GM19397 (cell line): ENCODE results near the gene LSM5.
"Not testable (repeated sequence)": the region's sequence is repeated elsewhere in the genome, so short reads cannot be mapped to it uniquely, and the experiment has no call there.

Source experiments
- ATAC-seq: cut with Tn5 transposase; IDR thresholded peaks from one replicate; pipeline ENCODE4 v1.9.1; 2021; ENCODE audit warnings: mild to moderate bottlenecking, moderate library complexity; ENCODE audit not compliant: unreplicated experiment

LSM5 gene

DNA sequence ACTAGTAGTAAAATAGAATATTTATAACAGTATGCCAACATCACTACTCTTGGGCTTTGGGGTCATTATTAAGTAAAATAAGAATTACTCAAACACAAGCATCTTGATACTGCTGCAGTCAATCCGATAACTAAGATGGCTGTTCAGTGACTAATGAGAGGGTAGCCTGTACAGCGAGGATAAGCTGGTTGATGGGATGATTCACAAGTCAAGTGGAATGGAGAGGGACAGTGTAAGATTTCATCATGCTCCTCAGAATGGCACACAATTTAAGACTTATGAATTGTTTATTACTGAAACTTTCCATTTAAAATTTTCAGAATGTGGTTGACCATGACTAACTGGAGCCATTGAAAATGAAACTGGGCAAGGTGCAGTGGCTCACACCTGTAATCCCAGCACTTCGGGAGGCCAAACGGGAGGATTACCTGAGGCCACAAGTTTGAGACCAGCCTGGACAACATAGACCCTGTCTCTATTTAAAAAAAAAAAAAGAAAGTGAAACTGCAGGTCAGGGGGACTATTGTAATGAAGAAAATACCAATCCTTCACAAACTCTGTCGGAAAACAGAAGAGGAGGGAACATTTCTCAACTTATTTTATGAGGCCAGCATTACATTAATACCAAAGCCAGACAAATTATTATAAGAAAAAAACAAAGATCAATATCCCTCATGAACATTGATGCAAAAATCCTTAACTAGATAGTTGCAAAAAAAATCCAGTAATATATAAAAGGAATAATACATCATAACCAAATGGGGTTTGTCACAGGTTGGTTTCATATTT lies 16.3 kb upstream of the LSM5 start:
- ATAC-seq, result no peak

DNA sequence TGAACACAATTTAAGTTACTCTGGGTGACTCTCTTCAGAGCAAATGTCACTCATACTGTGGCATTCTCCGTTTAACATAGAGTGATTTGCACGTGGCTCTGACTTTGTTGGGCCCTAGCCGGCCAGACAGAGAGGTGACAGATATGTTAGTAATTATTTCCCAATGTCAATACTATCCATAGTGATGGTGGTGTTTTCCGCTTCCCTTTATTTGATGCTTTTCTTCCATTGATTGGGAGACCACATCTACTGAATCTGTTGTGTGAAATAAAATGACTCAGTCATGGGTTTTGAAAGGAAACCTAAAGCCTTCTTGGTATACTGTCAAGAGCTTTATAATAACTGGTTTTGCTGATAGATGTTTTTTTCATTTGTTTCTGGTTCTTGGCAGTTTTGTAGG lies 12.5 kb upstream of the LSM5 start:
- ATAC-seq, result no peak

DNA sequence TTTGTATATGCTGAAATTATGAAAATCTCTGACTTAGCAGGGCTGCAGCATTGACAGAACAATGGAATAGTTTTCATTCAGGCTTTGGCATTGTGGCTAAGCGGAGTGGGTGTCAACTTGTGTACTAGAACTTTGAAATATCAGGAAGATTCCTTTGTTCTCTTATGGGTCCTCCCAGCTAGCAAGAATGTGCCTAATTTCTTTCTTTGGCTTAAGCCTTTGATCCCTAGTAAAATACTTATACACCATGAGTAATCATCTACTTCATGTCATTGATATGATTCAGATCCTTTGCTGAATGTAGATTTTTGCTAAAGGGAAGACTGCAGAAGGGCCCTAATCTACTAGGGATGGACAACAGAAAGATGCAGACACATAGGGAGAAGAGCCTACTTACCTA lies 11.3 kb upstream of the LSM5 start:
- ATAC-seq, result no peak

- ATAC-seq, result no peak
These were observed 10.8 kb upstream of the LSM5 start for GRCh38 chr7:32500922-32501341.

GRCh38 chr7:32500216-32500615 lies 10.0 kb upstream of the LSM5 start:
- ATAC-seq, result not testable (repeated sequence)

GRCh38 chr7:32499755-32500154 lies 9.6 kb upstream of the LSM5 start:
- ATAC-seq, result not testable (repeated sequence)

DNA sequence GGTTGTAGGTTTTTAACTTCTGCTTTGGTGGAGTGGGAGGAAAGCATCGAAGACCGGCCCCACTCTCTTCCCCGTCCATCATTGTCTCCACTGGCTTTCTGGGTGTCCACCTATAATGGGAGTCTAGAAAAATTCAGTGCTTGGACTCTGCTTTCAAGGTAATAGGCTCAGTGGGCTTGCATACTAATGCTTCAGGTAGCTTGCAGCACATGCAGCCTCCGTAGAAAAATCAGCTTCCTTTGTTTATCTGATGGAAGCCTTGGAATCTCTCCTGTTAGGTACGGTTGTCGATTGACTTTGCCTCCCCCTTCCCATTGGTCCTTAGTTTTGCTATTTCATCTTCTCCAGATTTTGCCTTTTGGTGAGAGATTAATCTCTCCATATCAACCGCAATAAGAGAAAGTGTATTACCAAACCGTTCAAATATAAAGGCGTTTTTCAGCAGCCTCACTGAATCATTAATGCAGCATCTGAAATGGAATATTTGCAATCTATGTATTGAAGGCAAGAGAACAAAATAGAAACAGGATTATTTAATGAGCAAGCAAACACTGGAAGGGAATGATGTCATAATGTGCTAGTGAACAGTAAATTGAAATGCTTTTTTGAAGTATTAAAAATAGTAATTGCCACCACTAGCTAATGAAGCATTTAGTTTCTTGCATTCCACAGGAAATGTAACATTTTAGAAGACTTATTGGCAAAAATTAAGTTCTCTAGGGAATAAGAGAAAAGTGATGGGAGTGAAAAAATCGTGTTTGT lies 6.1 kb upstream of the LSM5 start:
- ATAC-seq, result no peak

DNA sequence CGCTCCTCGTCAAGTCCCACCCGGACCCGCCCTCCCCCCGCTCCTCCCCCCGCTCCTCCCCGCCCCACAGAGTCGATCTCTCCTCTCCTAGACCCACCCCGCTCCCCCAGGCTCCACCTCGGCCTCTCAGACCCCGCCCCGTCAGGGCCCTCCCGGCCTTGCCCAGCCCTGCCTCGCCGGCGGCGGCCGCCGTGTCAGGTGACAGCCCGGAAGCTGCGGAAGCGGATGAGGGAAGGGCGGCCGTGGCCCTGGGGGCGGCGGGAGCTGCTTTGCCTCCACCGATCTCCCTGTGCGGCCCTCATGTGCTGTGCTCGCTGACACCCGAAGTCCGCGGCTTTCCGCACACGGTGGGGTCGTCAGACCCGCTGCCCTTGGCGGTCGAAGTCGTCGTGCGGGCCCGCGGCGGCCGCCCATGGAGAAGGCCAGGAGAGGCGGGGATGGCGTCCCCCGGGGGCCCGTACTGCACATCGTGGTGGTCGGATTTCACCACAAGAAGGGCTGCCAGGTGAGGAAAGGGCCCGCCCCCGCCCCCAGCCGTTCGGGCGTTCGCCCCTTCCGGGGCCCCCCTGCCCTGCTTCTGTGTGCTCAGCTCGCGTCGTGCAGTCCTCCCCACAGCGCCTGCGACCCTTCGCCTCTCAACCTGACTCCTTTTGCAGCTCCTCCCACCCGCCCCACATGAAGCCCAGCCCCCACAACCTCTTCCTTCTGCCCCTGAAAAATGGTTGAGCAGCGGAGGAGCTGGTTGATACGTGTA lies 5.3 kb upstream of the LSM5 start, which contains the start of gene AVL9:
AVL9 (plus strand) TSS at position 192 of the 754 bp plus-strand sequence; CDS start at position 413, 221 bp downstream.
- peak; percentile 97 for ATAC-seq

DNA sequence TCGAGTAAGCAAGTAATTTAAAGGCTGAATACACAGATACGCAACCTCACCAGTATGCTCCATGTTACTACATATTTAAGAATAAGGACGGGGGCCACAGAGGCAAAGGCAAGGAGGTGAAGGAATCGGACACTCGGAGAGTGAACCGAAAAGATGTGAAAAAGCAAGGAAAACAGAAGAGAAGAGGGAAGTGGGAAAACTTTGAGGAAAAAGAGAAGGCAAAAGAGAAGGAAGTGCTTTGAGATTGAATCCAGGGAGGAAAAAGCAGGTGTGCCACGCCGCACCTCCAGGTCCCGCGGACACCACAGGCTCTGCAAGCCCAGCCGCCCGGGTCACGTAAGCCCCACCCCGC lies 4.7 kb upstream of the LSM5 start:
- peak; percentile 7 for ATAC-seq

- ATAC-seq, result no peak
These were observed 423 bp downstream of the LSM5 start for GRCh38 chr7:32489788-32490126.

GRCh38 chr7:32481921-32482320 lies 8.3 kb downstream of the LSM5 start:
- no peak for ATAC-seq

DNA sequence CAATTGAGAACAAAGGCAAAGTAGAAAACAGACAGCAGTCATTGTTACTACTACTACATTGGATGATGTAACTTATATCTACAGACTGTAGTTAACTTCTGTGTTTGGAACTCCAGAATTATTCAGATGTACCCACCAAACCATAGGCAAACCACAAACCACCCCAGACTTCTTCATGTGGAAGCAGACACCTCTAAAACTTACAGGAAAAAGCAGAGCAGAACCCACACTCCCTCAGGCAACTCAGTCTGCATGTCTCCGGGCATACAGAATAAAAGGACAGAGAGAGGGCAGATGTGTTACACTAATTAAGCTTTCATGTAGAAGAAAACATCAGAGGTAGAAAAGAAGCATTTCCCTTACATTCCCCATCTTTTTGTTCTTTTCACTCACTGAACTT lies 9.0 kb downstream of the LSM5 start:
- no peak for ATAC-seq

DNA sequence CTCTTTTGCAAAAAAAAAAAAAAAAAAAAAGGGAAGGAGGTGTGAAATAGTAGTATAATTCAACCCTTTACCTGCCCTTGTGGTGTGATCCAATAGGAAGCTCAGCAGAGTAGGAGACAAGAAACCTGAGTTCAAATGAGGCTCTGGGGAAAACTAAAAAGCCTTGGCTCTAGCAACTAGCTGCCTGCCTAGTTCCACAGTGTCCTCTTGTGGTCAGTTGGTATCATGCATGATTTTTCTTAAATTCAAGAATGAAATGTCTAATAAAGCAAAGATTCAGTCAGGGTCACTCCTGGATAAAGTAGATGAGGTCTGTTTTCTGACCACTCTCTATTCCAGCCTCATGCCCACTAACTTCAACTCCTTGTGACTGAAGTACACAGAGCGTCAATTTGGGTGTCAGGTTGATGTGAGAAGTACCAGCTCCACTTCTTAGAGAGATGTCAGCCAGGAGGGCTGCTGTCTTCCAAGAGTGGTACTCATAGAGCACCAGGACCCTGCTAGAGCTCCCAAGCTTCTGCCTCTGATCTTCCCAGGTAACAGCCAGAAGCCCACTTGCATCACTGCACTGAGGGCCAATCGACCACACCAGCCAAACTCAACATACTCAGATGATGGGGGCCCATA lies 10.5 kb downstream of the LSM5 start:
- no peak for ATAC-seq

- no peak for ATAC-seq
These were observed 12.6 kb downstream of the LSM5 start for GRCh38 chr7:32477649-32477980.

DNA sequence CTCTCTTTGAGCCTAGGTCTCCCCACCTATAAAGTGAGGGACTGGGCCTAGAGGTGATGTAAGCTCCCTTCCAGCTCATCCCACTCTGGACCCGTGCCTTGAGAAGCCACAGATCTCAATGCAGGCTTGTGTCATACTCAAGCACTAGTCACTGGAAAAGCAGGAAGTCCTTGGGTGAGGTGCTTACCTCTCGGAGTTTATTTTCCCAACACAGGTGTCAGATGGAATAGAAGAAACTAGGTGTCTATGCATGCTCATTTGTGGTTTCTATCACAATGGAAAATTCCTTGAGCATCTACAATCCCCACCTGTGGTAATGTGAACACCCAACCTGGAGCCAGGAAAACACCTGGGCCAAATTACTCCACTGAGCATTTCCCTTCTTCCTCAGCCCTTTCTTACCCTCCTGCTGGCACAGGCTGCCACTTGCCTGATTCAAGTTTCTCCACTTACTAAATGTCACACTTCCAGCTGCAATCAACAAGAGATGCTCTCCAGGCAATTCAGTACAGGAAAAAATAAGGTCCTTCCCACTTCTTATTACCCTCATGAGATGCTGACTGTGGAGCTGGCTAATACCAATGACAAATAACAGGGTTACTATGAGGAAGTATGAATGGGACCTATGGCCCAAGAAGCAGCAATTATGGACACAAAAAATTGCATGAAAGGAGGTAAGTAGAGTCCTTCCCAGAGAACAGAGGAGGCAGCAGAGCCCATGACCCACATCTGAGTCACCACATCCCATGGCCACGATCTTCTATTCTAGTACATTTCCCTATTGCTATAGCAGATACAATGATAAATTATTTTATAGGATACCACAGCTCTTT lies 13.1 kb downstream of the LSM5 start:
- ATAC-seq, result no peak

DNA sequence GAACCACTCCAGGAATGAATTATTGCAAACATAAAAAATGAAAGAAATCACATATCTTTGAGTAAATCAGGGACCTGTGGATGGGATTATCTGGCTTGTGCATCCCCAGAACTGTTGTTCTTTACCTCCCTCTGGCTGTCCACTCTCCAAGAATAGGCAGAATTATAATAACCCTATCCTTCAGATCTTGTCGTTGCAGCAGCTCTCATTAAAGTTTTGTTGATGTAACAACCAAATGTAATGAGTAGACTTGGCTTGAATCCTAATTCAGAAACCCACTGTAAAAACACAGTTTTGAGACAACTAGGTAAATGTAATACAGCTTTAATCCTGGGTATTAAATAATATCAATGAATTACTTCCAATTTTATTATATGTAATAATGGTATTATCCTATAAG lies 16.2 kb downstream of the LSM5 start:
- ATAC-seq, result no peak

DNA sequence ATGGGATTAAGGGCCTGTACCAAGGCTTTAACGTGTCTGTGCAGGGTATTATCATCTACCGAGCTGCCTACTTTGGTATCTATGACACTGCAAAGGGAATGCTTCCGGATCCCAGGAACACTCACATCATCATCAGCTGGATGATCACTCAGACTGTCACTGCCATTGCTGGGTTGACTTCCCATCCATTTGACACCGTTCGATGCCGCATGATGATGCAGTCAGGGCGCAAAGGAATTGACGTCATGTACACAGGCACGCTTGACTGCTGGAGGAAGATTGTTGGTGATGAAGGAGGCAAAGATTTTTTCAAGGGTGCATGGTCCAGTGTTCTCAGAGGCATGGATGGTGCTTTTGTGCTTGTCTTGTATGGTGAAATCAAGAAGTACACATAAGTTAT lies 18.2 kb downstream of the LSM5 start:
- no peak for ATAC-seq

- ATAC-seq, result no peak
These were observed 19.3 kb downstream of the LSM5 start for GRCh38 chr7:32470871-32471270.

GRCh38 chr7:32470004-32470403 lies 20.2 kb downstream of the LSM5 start:
- ATAC-seq, result not testable (repeated sequence)

DNA sequence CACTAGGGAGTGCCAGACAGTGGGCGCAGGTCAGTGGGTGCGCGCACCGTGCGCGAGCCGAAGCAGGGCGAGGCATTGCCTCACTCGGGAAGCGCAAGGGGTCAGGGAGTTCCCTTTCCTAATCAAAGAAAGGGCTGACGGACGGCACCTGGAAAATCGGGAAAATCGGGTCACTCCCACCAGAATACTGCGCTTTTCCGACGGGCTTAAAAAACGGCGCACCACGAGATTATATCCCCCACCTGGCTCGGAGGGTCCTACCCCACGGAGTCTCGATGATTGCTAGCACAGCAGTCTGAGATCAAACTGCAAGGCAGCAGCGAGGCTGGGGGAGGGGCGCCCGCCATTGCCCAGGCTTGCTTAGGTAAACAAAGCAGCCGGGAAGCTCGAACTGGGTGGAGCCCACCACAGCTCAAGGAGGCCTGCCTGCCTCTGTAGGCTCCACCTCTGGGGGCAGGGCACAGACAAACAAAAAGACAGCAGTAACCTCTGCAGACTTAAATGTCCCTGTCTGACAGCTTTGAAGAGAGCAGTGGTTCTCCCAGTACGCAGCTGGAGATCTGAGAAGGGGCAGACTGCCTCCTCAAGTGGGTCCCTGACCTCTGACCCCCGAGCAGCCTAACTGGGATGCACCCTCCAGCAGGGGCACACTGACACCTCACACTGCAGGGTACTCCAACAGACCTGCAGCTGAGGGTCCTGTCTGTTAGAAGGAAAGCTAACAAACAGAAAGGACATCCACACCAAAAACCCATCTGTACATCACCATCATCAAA lies 25.4 kb downstream of the LSM5 start:
- ATAC-seq, result not testable (repeated sequence)
